Measurements from ENCODE around the gene SAFB2. TPM values are rescaled to one million over a fixed set of nuclear protein-coding genes. Genes with fewer than 3 reads are reported as not detected.

The SAFB2 gene
- total RNA-seq, 1 experiment from 2014 or later = 76.1 TPM

GRCh38 chr19:5564930-5565329 lies 57.6 kb downstream of the SAFB2 start:
- H2BK12ac ChIP-seq (ENCODE audit: insufficient read length, low read depth, low read length) = no peak overlapping the region
- H3K36me3 Mint-ChIP-seq (ENCODE audit: insufficient read depth in 1 of 3, low read depth in 3 of 3) = peaks cover 0 to 9% (median 4%) of the 10 kb centered on the region in 3 experiments; a peak in 1 of 7 replicates
- no peak overlapping the region for H3K27ac Mint-ChIP-seq
- H4K91ac ChIP-seq (ENCODE audit: insufficient read length, low read depth, low read length) = no peak overlapping the region
- TF ChIP-seq CTCF (conservative IDR thresholded peaks at IDR 0.05) = no peak
- H3K4me3 Mint-ChIP-seq = no peak overlapping the region
- no peak overlapping the region for H2BK20ac ChIP-seq (ENCODE audit: low read depth, low read length, poor library complexity, severe bottlenecking)
- peaks cover 9 to 10% of the 10 kb centered on the region in 2 experiments for H3K9me3 Mint-ChIP-seq
- DNase-seq = no peak
- H2AFZ ChIP-seq (ENCODE audit: low read length) = no peak overlapping the region
- no peaks in the 10 kb centered on the region; the same call in 1 of the 2 replicates for H3K4me1 ChIP-seq (ENCODE audit: insufficient read depth, low read length)
- no peaks in the 10 kb centered on the region for H3K79me1 ChIP-seq (ENCODE audit: insufficient read depth, low read depth, low read length, poor library complexity, severe bottlenecking)
- no peak overlapping the region for H2AK5ac ChIP-seq (ENCODE audit: insufficient read length, low read length)
- H3K23me2 ChIP-seq (ENCODE audit: insufficient read length, low read depth, low read length, poor library complexity, severe bottlenecking) = no peaks in the 10 kb centered on the region
- no peaks in the 10 kb centered on the region for H3K9me3 ChIP-seq (ENCODE audit: control insufficient read depth, low read depth, low read length)
- H3K27me3 ChIP-seq (ENCODE audit: insufficient read depth, low read length) = peaks cover 15% of the 10 kb centered on the region; the same call in 1 of the 2 replicates
- no peak overlapping the region for H3K14ac ChIP-seq (ENCODE audit: insufficient read depth, low read length)
- H3K4me1 Mint-ChIP-seq = peaks cover 10 to 14% of the 10 kb centered on the region in 2 experiments
- no peak overlapping the region for H3K18ac ChIP-seq (ENCODE audit: insufficient read length, low read depth, low read length)
- no peak overlapping the region for H2BK15ac ChIP-seq (ENCODE audit: low read depth, low read length)
- H3K4ac ChIP-seq (ENCODE audit: low read depth, low read length) = no peak overlapping the region
- no peak overlapping the region for H2BK5ac ChIP-seq (ENCODE audit: insufficient read length, low read length)
- no peak overlapping the region for H3K27ac ChIP-seq (ENCODE audit: insufficient read length, low read depth, low read length)
- H3K23ac ChIP-seq (ENCODE audit: insufficient read length, low read depth, low read length) = no peak overlapping the region
- no peak overlapping the region for H3T11ph ChIP-seq (ENCODE audit: low read length)
- H4K8ac ChIP-seq (replicated peaks; ENCODE audit: insufficient read length, low read depth, low read length) = no peak overlapping the region
- H3K4me2 ChIP-seq (ENCODE audit: insufficient read depth, insufficient read length, low read length) = no peak overlapping the region
- H3K27me3 Mint-ChIP-seq (ENCODE audit: low read depth) = peaks cover 49% of the 10 kb centered on the region
- no peak overlapping the region for H3K9ac ChIP-seq (ENCODE audit: extremely low read depth, insufficient read length, low read length)
- H2BK120ac ChIP-seq (ENCODE audit: low read depth, low read length, poor library complexity, severe bottlenecking) = no peak overlapping the region
- no peak overlapping the region for H3K56ac ChIP-seq (ENCODE audit: insufficient read length, low read depth, low read length)
- no CpG with 5 or more reads among the region's 7 CpGs for whole genome bisulfite sequencing (ENCODE audit: extremely low coverage, insufficient read length, low lambda C conversion rate)
- no peaks in the 10 kb centered on the region for H3K79me2 ChIP-seq (ENCODE audit: insufficient read depth, low read length)
- H4K20me1 ChIP-seq (ENCODE audit: control insufficient read depth, insufficient read depth, insufficient read length) = no peaks in the 10 kb centered on the region
- H4K5ac ChIP-seq (ENCODE audit: insufficient read length, low read depth, low read length) = no peak overlapping the region
